ENCODE measurements around the gene TMEM51. TPM values are rescaled to one million over a fixed set of nuclear protein-coding genes. Genes with fewer than 3 reads are reported as not detected.
A peak's percentile ranks its signal among the peaks of the same experiment; 100 is the strongest.

The TMEM51 gene
- total RNA-seq, 1 donor from 2014 or later, result not detected

GRCh38 chr1:15204931-15205330, 51.4 kb downstream of the TMEM51 start:
- peaks cover 5 to 25% of the 10 kb centered on the region in 2 donors for H3K4me1 ChIP-seq
- H3K9me3 ChIP-seq, result no peaks in the 10 kb centered on the region
- H3K36me3 ChIP-seq, result no peaks in the 10 kb centered on the region
- no peak for TF ChIP-seq CTCF (IDR thresholded peaks at IDR 0.05)
- H3K27me3 ChIP-seq, result no peaks in the 10 kb centered on the region
- no peak overlapping the region for H3K27ac ChIP-seq
- intact Hi-C loops (cut with DNase I), result no loop called here
- H3K4me3 ChIP-seq, result no peak overlapping the region
- no peak for DNase-seq (ENCODE audit: low spot score in 2 of 2)

- DNase-seq (ENCODE audit: low spot score in 2 of 2), result no peak
- Histone ChIP-seq H3K27me3 (no peaks in the 10 kb centered on the region), H3K27ac (no peak overlapping the region), H3K4me1 (peaks cover 10 to 30% of the 10 kb centered on the region in 2 donors), H3K9me3 (no peaks in the 10 kb centered on the region), H3K4me3 (no peak overlapping the region), H3K36me3 (no peaks in the 10 kb centered on the region)
- intact Hi-C loops (cut with DNase I), result no loop called here
- no peak for TF ChIP-seq CTCF (IDR thresholded peaks at IDR 0.05)
These were observed 52.2 kb downstream of the TMEM51 start for GRCh38 chr1:15205586-15206346.

GRCh38 chr1:15206418-15207030, 53.0 kb downstream of the TMEM51 start:
- Histone ChIP-seq H3K4me1 (peaks cover 13 to 33% of the 10 kb centered on the region in 2 donors), H3K36me3 (no peaks in the 10 kb centered on the region), H3K9me3 (no peaks in the 10 kb centered on the region), H3K27me3 (no peaks in the 10 kb centered on the region), H3K4me3 (peak overlapping the region in 1 of 2 donors; percentile 22), H3K27ac (no peak overlapping the region)
- TF ChIP-seq CTCF (IDR thresholded peaks at IDR 0.05), result no peak
- DNase-seq (ENCODE audit: low spot score in 2 of 2), result peak in 1 of 2 donors; percentile 31
- intact Hi-C loops (cut with DNase I), result no loop called here

- H3K4me1 ChIP-seq, result peaks cover 14 to 33% of the 10 kb centered on the region in 2 donors
- intact Hi-C loops (cut with DNase I), result no loop called here
- H3K27me3 ChIP-seq, result no peaks in the 10 kb centered on the region
- no peak for TF ChIP-seq CTCF (IDR thresholded peaks at IDR 0.05)
- H3K4me3 ChIP-seq, result peak overlapping the region in 1 of 2 donors; percentile 22
- no peak for DNase-seq (ENCODE audit: low spot score in 2 of 2)
- H3K9me3 ChIP-seq, result no peaks in the 10 kb centered on the region
- no peaks in the 10 kb centered on the region for H3K36me3 ChIP-seq
- H3K27ac ChIP-seq, result no peak overlapping the region
These were observed 53.7 kb downstream of the TMEM51 start for GRCh38 chr1:15207031-15207828.

- no peaks in the 10 kb centered on the region for H3K9me3 ChIP-seq
- H3K27ac ChIP-seq, result no peak overlapping the region
- no peaks in the 10 kb centered on the region for H3K36me3 ChIP-seq
- intact Hi-C loops (cut with DNase I), result no loop called here
- no peaks in the 10 kb centered on the region for H3K27me3 ChIP-seq
- H3K4me1 ChIP-seq, result peaks cover 19 to 40% of the 10 kb centered on the region in 2 donors
- peak in 1 of 2 donors; percentile 19 for DNase-seq (ENCODE audit: low spot score in 2 of 2)
- no peak for TF ChIP-seq CTCF (IDR thresholded peaks at IDR 0.05)
- no peak overlapping the region for H3K4me3 ChIP-seq
These were observed 54.4 kb downstream of the TMEM51 start for GRCh38 chr1:15207829-15208429.
